RCC 7860 (cell line): ENCODE results near the gene SIGLEC14.
"Not testable (repeated sequence)": the region's sequence is repeated elsewhere in the genome, so short reads cannot be mapped to it uniquely, and the experiment has no call there.

Experiments
- DNase-seq: peaks from one replicate; pipeline ENCODE4 v3.0.0-alpha.2; 2015; ENCODE audit warnings: low spot score
- FAIRE-seq: peaks from 2 replicates; lab custom pipeline; 2012; peaks lifted over from hg19 to GRCh38; lab: Jason Lieb, UNC

SIGLEC14 gene

GRCh38 chr19:51646730-51647129 lies at the start of gene SIGLEC14:
Gene SIGLEC14 (minus strand): TSS chr19:51646825. CDS start chr19:51646759, 66 bp downstream.
- not testable (repeated sequence) for DNase-seq, FAIRE-seq

DNA sequence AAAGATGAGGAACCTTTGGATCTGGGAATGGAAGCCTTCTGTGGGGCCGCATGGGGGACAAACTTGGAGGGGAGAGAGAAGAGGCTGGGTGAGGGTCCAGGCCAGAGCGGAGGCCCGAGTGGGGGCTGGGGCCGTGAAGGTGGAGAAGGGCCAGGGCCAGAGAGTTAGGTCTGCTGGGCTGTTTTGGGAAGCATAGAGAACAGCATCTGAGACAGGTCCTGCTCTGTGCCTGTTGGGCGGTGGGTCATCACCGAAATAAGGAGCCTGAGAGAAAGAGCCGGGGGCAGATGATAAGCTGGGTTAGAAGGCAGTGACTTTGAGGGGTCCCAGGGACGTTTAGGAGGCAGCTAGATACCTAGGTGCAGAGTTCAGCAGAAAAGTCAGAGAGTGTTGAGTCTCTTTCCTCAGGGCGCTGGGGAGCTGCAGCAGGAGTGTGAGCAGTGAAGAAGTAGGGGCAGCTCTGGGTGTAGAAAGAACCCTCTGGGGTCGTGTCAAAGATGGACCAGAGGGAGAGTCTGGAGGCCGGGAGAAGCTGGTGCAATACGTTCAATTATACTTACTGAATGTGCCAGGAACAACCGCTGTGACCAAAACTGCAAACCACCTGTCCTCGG lies 49.2 kb upstream of the SIGLEC14 start:
- DNase-seq (no peak), FAIRE-seq (no peak)

GRCh38 chr19:51695088-51695487 lies 48.5 kb upstream of the SIGLEC14 start:
- DNase-seq (no peak), FAIRE-seq (no peak)

GRCh38 chr19:51694318-51695085 lies 47.9 kb upstream of the SIGLEC14 start:
- no peak for DNase-seq

GRCh38 chr19:51693819-51694218 lies 47.2 kb upstream of the SIGLEC14 start:
- no peak for FAIRE-seq
- no peak for DNase-seq

More at GRCh38 chr19:51694318-51695085, 47.9 kb upstream of the SIGLEC14 start:
- no peak for FAIRE-seq

DNA sequence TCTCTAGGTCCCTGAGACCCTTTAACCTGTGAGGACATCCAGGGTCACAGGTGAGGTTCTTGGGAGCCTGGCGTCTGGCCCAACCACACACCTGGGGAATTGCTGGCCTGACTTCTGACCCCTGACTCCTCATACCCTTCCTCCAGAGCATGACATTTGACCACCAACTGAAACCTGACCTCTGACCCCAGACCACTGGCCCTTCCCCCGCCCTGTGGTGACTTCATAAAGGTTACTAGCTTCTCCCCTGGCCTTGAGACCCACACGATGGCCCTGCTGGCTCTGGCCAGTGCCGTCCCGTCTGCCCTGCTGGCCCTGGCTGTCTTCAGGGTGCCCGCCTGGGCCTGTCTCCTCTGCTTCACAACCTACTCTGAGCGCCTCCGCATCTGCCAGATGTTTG lies 46.6 kb upstream of the SIGLEC14 start, which contains the start of gene SPACA6:
Gene SPACA6, plus strand, starts transcription at position 71 of the 400 bp plus-strand sequence. Its CDS starts 197 bp downstream, at position 268.
- DNase-seq (no peak), FAIRE-seq (no peak)

- no peak for FAIRE-seq
- no peak for DNase-seq
Observed at GRCh38 chr19:51692468-51692867, 45.8 kb upstream of the SIGLEC14 start.

- DNase-seq (no peak), FAIRE-seq (no peak)
Observed at GRCh38 chr19:51691584-51692428, 45.2 kb upstream of the SIGLEC14 start.

DNA sequence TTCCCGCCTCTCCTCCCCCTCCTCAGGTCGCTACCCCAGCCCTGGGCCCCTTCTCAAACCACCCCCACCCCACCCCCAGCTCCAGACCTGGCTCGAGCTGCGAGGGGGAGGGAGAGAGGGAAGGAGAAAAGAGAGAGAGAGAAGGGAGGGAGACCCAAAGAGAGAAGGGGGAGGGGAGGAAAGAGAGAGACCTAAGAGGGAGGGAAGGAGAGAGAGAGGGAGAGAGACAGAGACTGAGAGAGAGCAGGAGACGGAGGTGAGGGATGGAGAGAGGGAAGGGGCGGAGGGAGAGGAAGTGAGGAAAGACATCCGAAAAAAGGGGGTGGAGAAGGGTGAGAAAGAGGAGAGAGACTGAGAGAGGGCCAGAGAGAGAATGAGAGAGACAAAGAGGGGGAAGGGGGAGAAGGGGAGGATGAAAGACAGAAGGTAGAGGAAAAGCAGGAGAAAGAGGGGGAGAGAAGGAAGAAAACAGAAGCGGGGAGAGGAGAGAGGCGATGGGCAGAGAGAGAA lies 44.5 kb upstream of the SIGLEC14 start:
- DNase-seq (peak; percentile 5), FAIRE-seq (no peak)

GRCh38 chr19:51690454-51691073 lies 43.9 kb upstream of the SIGLEC14 start:
- peak; percentile 38 for DNase-seq
- FAIRE-seq, result no peak

- peak; percentile 7 for DNase-seq
- FAIRE-seq, result no peak
Observed at GRCh38 chr19:51689751-51690453, 43.3 kb upstream of the SIGLEC14 start.

DNA sequence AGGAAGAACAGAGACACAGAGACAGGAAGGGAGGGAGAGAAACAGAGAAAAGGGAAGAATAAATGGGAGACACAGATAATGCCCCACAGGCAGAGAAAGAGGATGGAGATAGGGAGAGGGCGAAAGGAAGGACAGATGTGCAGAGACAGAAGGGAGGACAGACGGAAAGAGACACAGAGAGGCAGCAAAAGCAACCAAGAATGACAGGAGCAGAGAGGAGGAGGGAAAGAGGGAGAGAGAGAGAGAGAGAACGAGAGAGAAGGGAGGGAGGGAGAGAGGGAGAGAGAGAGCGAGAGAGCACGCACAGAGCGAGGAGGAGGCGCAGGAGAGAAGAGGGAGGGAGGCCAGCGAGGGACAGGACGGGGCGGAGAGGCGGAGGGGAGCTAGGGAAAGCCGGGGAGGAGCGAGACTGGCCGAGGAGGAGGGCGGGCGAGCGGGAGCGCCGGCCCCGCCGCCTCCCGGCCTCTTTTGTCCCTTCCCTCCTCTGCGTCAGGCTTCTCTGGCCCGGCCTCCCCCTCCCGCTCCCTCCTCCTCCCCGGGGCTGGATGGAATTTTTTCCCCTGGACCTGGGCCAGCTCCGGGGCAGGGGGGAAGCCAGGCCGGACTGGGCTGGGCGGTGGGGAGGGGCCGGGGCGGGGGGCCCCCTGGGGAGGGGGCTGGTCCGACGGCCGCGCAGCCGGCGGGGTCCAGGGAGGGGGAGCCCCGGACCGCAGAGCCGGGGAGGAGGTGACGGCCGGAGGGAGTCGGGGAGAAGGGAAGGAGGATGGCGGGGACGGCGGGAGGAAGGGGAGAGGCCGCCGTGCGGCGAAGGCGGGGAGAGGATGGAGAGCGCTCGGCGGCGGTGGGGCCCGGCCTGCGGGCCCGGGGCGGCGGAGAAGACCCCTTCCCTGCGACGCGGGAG lies 42.3 kb upstream of the SIGLEC14 start:
- peak; percentile 82 for DNase-seq
- FAIRE-seq, result peak; percentile 69

DNA sequence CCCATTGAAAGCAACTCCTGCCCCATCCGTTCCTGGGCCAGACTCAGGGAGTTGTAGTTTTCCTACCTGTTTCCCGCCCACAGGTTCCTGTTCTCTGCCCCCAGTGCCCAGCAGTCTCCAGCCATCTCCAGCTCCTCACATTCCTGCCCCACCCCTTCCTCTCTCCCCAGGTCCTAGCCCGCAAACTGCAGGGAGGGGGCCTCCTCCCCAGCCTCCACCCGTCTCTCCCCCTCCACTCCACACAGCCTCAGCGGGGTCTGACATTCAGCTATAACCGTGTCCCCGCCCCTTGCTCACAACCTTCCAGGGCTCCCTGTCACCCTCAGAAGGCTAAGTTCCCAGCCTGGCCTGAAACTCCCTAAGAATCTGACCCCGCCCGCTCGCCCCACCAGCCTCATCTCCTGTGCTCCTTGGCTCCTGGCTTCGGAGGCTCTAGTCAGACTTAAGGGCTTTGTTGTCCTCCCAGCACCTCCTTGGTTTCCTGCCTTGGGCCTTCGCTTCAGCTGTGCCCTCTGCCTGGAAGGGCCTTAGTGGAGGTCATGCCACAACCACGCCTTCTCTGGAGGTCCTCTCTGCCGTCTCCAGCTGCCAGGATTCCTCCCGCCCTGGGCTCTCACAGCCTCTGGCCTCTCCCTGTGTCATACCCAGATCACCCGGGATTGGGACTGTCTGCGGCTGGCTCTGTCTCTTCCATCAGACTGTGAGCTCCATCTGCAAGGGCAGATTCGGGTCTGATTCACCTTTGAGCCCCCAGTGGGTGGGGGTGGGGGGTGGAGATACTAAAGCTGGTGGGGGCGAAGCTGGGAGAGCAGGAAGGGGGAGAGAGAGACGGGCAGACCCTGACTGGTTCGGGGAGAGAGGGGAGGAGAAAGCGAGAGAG lies 41.4 kb upstream of the SIGLEC14 start:
- DNase-seq (peak; percentile 76), FAIRE-seq (peak; percentile 10)

- DNase-seq, result no peak
- FAIRE-seq, result no peak
Observed at GRCh38 chr19:51686171-51686570, 39.5 kb upstream of the SIGLEC14 start.

DNA sequence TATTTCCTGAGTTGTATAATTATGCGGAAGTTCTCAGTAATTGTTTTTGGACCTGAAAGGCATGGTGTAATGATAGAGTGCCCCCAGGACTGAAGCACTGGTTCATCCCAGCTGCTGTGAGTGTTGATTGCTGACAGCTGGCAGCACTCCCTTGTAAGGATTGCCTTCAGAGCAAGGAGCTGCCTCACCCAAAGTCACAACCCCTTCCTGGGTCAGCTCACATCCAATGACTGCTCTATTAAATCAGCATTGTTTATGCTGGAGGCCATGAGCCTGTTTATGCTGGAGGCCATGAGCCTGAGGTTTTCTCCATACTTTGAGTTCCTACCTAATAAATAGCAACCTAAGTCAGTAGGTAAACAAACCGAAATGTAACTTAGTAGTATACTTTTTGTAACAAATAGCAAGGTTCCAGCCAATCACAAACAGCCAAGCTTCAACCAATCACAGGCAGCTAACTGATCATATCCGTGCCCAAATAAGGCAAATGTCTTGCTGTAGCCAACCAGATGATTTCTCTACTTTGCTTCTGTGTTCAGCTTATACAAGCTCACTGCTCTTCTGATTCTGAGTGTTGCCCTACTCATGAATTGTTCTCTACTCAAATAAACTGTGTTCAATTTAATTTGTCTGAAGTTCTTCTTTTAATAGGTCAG lies 34.8 kb upstream of the SIGLEC14 start:
- FAIRE-seq (no peak), DNase-seq (no peak)

DNA sequence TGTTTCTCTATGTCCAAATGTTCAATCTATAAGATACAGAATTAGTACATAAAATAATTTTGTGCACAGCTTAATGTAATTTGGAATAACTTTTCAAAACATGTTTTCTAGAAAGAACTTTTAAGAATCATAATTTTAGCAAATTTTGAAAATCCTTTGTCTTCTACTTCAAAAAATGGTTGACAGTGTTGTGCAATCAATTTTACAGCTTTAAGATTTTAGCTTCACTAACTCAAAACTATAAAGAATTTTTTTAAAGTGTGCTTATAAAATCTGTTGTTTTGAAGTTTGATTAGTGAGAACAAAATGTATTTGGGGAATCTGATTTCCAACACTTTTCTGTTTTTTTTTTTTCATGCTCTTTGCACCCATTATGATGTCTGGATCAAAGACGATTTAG lies 33.8 kb upstream of the SIGLEC14 start:
- DNase-seq (no peak), FAIRE-seq (no peak)

GRCh38 chr19:51676566-51677083 lies 30.0 kb upstream of the SIGLEC14 start:
- FAIRE-seq, result no peak

More at GRCh38 chr19:51676566-51677083, 30.0 kb upstream of the SIGLEC14 start:
- no peak for DNase-seq
